H9 (cell line): Measurements from ENCODE around the gene TNKS1BP1. TPM values are rescaled to one million over a fixed set of nuclear protein-coding genes. Genes with fewer than 3 reads are reported as not detected.

Source experiments
- DNase-seq: peaks from one replicate; pipeline ENCODE4 v3.0.0-alpha.2; 2017
- H2AFZ ChIP-seq: one replicate; pipeline ENCODE4 v1.6.1; 2013; ENCODE audit warnings: mild to moderate bottlenecking, low read length, control low read depth, moderate library complexity
- H2AK5ac ChIP-seq: 2 replicates; pipeline ENCODE4 v1.6.1; 2013; ENCODE audit warnings: low read length, control low read depth, mixed read lengths; ENCODE audit not compliant: insufficient read length
- H2BK120ac ChIP-seq: one replicate; pipeline ENCODE4 v1.6.1; 2013; ENCODE audit warnings: low read depth, mild to moderate bottlenecking, low read length, control low read depth, inconsistent platforms; ENCODE audit not compliant: poor library complexity, severe bottlenecking
- H2BK12ac ChIP-seq: 2 replicates; pipeline ENCODE4 v1.6.1; 2013; ENCODE audit warnings: low read length, control low read depth, mixed read lengths, low read depth; ENCODE audit not compliant: insufficient read length
- H2BK15ac ChIP-seq: 2 replicates; pipeline ENCODE4 v1.6.1; 2013; ENCODE audit warnings: low read depth, low read length, control low read depth
- H2BK20ac ChIP-seq: one replicate; pipeline ENCODE4 v1.6.1; 2013; ENCODE audit warnings: low read depth, mild to moderate bottlenecking, low read length, control low read depth, inconsistent platforms; ENCODE audit not compliant: poor library complexity, severe bottlenecking
- H2BK5ac ChIP-seq: 2 replicates; pipeline ENCODE4 v1.6.1; 2013; ENCODE audit warnings: low read length, control low read depth, mixed read lengths; ENCODE audit not compliant: insufficient read length
- H3K14ac ChIP-seq: 2 replicates; pipeline ENCODE4 v1.6.1; 2013; ENCODE audit warnings: low read length, control low read depth; ENCODE audit not compliant: insufficient read depth
- H3K18ac ChIP-seq: 2 replicates; pipeline ENCODE4 v1.6.1; 2013; ENCODE audit warnings: low read depth, mild to moderate bottlenecking, mixed read lengths, low read length, control low read depth; ENCODE audit not compliant: insufficient read length
- H3K23ac ChIP-seq: 2 replicates; pipeline ENCODE4 v1.6.1; 2013; ENCODE audit warnings: low read length, control low read depth, mixed read lengths, low read depth; ENCODE audit not compliant: insufficient read length
- H3K23me2 ChIP-seq: 2 replicates; pipeline ENCODE4 v1.6.1; 2013; ENCODE audit warnings: low read depth, mild to moderate bottlenecking, mixed read lengths, low read length, control low read depth; ENCODE audit not compliant: insufficient read length, poor library complexity, severe bottlenecking
- H3K27ac ChIP-seq: 2 replicates; pipeline ENCODE4 v1.5.1; 2013; ENCODE audit warnings: low read length, control low read depth, mixed read lengths, low read depth; ENCODE audit not compliant: insufficient read length
- H3K27me3 ChIP-seq: 2 replicates; pipeline ENCODE4 v1.6.1; 2013; ENCODE audit warnings: low read length, control low read depth, inconsistent platforms; ENCODE audit not compliant: insufficient read depth
- H3K4ac ChIP-seq: 2 replicates; pipeline ENCODE4 v1.6.1; 2013; ENCODE audit warnings: low read depth, mild to moderate bottlenecking, control low read depth, inconsistent platforms, low read length, moderate library complexity
- H3K4me1 ChIP-seq: 2 replicates; pipeline ENCODE4 v1.6.1; 2013; ENCODE audit warnings: low read length, control low read depth, inconsistent platforms; ENCODE audit not compliant: insufficient read depth
- H3K4me2 ChIP-seq: 2 replicates; pipeline ENCODE4 v1.6.1; 2013; ENCODE audit warnings: low read length, control low read depth, mixed read lengths; ENCODE audit not compliant: insufficient read length, insufficient read depth
- H3K56ac ChIP-seq: 2 replicates; pipeline ENCODE4 v1.6.1; 2013; ENCODE audit warnings: low read depth, mild to moderate bottlenecking, mixed read lengths, low read length, control low read depth; ENCODE audit not compliant: insufficient read length
- H3K79me1 ChIP-seq: 2 replicates; pipeline ENCODE4 v1.6.1; 2013; ENCODE audit warnings: low read depth, mild to moderate bottlenecking, moderate library complexity, low read length, control low read depth, inconsistent platforms; ENCODE audit not compliant: insufficient read depth, poor library complexity, severe bottlenecking
- H3K79me2 ChIP-seq: 2 replicates; pipeline ENCODE4 v1.6.1; 2013; ENCODE audit warnings: low read length, control low read depth, inconsistent platforms; ENCODE audit not compliant: insufficient read depth
- H3K9ac ChIP-seq: 2 replicates; pipeline ENCODE4 v1.6.1; 2013; ENCODE audit warnings: low read length, control low read depth, mixed read lengths; ENCODE audit not compliant: insufficient read length; ENCODE audit errors: extremely low read depth
- H3K9me3 ChIP-seq: one replicate; pipeline ENCODE4 v1.6.1; 2013; ENCODE audit warnings: low read depth, low read length, inconsistent platforms; ENCODE audit not compliant: control insufficient read depth
- H3T11ph ChIP-seq: one replicate; pipeline ENCODE4 v1.6.1; 2013; ENCODE audit warnings: mild to moderate bottlenecking, low read length, control low read depth, inconsistent platforms
- H4K20me1 ChIP-seq: one replicate; pipeline ENCODE4 v1.6.1; 2013; ENCODE audit not compliant: control insufficient read depth, insufficient read length, insufficient read depth
- H4K5ac ChIP-seq: 2 replicates; pipeline ENCODE4 v1.6.1; 2013; ENCODE audit warnings: low read depth, mild to moderate bottlenecking, mixed read lengths, low read length, control low read depth; ENCODE audit not compliant: insufficient read length
- H4K8ac ChIP-seq: replicated peaks from 2 replicates; pipeline ENCODE4 v1.6.1; 2013; ENCODE audit warnings: low read length, control low read depth, mixed read lengths, low read depth; ENCODE audit not compliant: insufficient read length
- H4K91ac ChIP-seq: 2 replicates; pipeline ENCODE4 v1.6.1; 2013; ENCODE audit warnings: low read depth, mild to moderate bottlenecking, moderate library complexity, mixed read lengths, low read length, control low read depth; ENCODE audit not compliant: insufficient read length
- H3K27ac Mint-ChIP-seq, 3 experiments: 2 replicates in 2 of 3; 3 replicates in 1 of 3; pipeline ENCODE4 v1.8.0; 2020 to 2021; ENCODE audit warnings: mixed read lengths in 3 of 3, mild to moderate bottlenecking in 1 of 3, moderate library complexity in 1 of 3
- H3K27me3 Mint-ChIP-seq: 2 replicates; pipeline ENCODE4 v1.8.0; 2021; ENCODE audit warnings: low read depth, mild to moderate bottlenecking, moderate library complexity, mixed read lengths
- H3K36me3 Mint-ChIP-seq, 3 experiments: 2 replicates in 2 of 3; 3 replicates in 1 of 3; pipeline ENCODE4 v1.8.0; 2020 to 2021; ENCODE audit warnings: low read depth in 3 of 3, mixed read lengths in 3 of 3; ENCODE audit not compliant: insufficient read depth in 1 of 3
- H3K4me1 Mint-ChIP-seq, 2 experiments: 2 replicates each; pipeline ENCODE4 v1.8.0; 2020; ENCODE audit warnings: mixed read lengths in 2 of 2
- H3K4me3 Mint-ChIP-seq, 2 experiments: 2 replicates in 1 of 2; 3 replicates in 1 of 2; pipeline ENCODE4 v1.8.0; 2020 to 2021; ENCODE audit warnings: mild to moderate bottlenecking in 2 of 2, mixed read lengths in 2 of 2, moderate library complexity in 1 of 2
- H3K9me3 Mint-ChIP-seq, 2 experiments: 2 replicates in 1 of 2; 3 replicates in 1 of 2; pipeline ENCODE4 v1.8.0; 2020; ENCODE audit warnings: mild to moderate bottlenecking in 2 of 2, mixed read lengths in 2 of 2, moderate library complexity in 1 of 2
- CTCF ChIP-seq: fragments of 200-600 bp; sonication (generic); conservative IDR thresholded peaks from 3 replicates; pipeline ENCODE4 v1.8.0; 2021; ENCODE audit warnings: antibody characterized with exemption, mild to moderate bottlenecking
- WGBS: extraction: QIAGEN DNeasy Blood & Tissue Kit; methylation state at CpG from one replicate; pipeline ENCODE4 v1.1.7; 2013; ENCODE audit warnings: missing lambda C conversion rate, low lambda C conversion rate, mixed read lengths; ENCODE audit not compliant: insufficient read length; ENCODE audit errors: extremely low coverage; 5-methylcytosine and 5-hydroxymethylcytosine counted together
- total RNA-seq: library from RNA; stranded (reverse); gene quantifications from 2 replicates; pipeline ENCODE4 v1.2.1, GENCODE V29; 2021

TNKS1BP1 gene
- total RNA-seq, 1 experiment from 2014 or later = 130 TPM

DNA sequence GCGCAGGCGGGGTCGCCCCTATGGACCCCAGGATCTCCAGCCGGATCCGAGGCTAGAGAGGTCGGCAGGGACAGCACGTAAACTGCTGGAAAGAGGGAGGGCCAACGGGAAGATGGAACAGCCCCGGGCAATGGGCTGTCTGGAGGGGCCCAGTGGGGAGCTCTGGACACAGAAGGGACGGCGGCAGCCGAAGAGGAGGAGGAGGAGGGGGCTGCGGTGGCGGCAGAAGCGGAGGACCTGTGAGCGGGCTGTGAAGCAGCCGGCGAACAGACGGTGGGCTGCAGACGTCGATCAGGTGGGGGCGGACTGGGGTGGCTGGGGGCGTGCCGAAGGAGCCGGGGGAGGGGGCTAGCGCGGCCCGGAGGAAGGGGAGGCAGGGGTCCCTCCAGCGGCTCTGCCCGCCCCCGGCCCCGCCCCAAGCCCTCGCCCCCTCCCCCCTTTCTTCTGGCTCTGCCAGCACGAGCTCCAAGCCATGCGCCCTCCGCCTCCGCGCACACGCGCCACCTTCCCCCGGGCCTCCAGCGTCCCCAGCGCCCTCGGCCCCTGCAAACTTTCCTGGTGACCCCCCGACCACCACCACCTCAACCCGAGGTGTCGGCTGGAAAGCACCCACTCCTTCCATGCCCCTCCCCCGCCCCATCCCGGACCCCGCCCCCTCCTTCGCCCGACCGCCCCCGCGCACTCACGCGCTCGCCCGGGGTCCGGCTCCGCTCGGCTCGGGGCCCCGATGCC, 432 bp downstream of the TNKS1BP1 start:
- Mint-ChIP-seq H3K27me3 (peaks cover 1% of the 10 kb centered on the region; the same call in 1 of the 2 replicates), H3K36me3 (peaks cover 42 to 61% (median 57%) of the 10 kb centered on the region in 3 experiments), H3K4me3 (peak overlapping the region; percentile 89 to 94), H3K9me3 (no peaks in the 10 kb centered on the region; a peak in 1 of 5 replicates), H3K4me1 (peaks cover 40 to 41% of the 10 kb centered on the region in 2 experiments), H3K27ac (peak overlapping the region; percentile 86 to 92 (median 92); a peak in 6 of 7 replicates)
- no peak overlapping the region for H3K23ac ChIP-seq
- no peak overlapping the region for H4K8ac ChIP-seq
- DNase-seq = peak; percentile 82
- H3K79me1 ChIP-seq = peaks cover 19% of the 10 kb centered on the region
- no peak for TF ChIP-seq CTCF
- H4K91ac ChIP-seq = no peak overlapping the region
- H2BK20ac ChIP-seq = no peak overlapping the region
- no peak overlapping the region for H2BK15ac ChIP-seq
- no CpG with 5 or more reads among the region's 64 CpGs for WGBS
- H3K79me2 ChIP-seq = peaks cover 11% of the 10 kb centered on the region
- H3T11ph ChIP-seq = no peak overlapping the region
- peaks cover 13% of the 10 kb centered on the region for H3K23me2 ChIP-seq
- no peak overlapping the region for H3K4ac ChIP-seq
- peak overlapping the region; percentile 94 for H3K14ac ChIP-seq
- H4K20me1 ChIP-seq = no peaks in the 10 kb centered on the region
- H3K27me3 ChIP-seq = no peaks in the 10 kb centered on the region
- no peak overlapping the region for H3K56ac ChIP-seq
- peaks cover 13% of the 10 kb centered on the region; the same call in 1 of the 2 replicates for H3K4me1 ChIP-seq
- peak overlapping the region; percentile 88 for H3K18ac ChIP-seq
- H4K5ac ChIP-seq = no peak overlapping the region
- no peak overlapping the region for H3K27ac ChIP-seq
- no peak overlapping the region for H2BK5ac ChIP-seq
- no peak overlapping the region for H2AK5ac ChIP-seq
- H2BK12ac ChIP-seq = no peak overlapping the region
- no peak overlapping the region for H2AFZ ChIP-seq
- no peak overlapping the region for H2BK120ac ChIP-seq
- no peaks in the 10 kb centered on the region for H3K9me3 ChIP-seq
- H3K4me2 ChIP-seq = peak overlapping the region; percentile 57
- H3K9ac ChIP-seq = peak overlapping the region; percentile 51
